T-helper 1 cell treated with Interleukin-12 subunit alpha and Interleukin-12 subunit beta and Interleukin-4 antibody, amounts not matched to agents 30 μg/mL and 1 μg/mL, for 36 hours (primary cell): ENCODE measurements around the gene LATS2.
"Not testable (repeated sequence)": the region's sequence is repeated elsewhere in the genome, so short reads cannot be mapped to it uniquely, and the experiment has no call there.

ENCODE experiments used
- H3K27ac Mint-ChIP-seq: one replicate; pipeline ENCODE4 v1.8.0; 2021; ENCODE audit warnings: mild to moderate bottlenecking, mixed read lengths
- H3K27me3 Mint-ChIP-seq: one replicate; pipeline ENCODE4 v1.8.0; 2021; ENCODE audit warnings: low read depth, mixed read lengths
- H3K36me3 Mint-ChIP-seq: one replicate; pipeline ENCODE4 v1.8.0; 2021; ENCODE audit warnings: low read depth, mixed read lengths
- H3K4me1 Mint-ChIP-seq: one replicate; pipeline ENCODE4 v1.8.0; 2021; ENCODE audit warnings: low read depth, mixed read lengths
- H3K4me3 Mint-ChIP-seq: one replicate; pipeline ENCODE4 v1.8.0; 2021; ENCODE audit warnings: mild to moderate bottlenecking, moderate library complexity, mixed read lengths
- H3K9me3 Mint-ChIP-seq: one replicate; pipeline ENCODE4 v1.8.0; 2021; ENCODE audit warnings: mixed read lengths

LATS2 gene

GRCh38 chr13:20940511-20940910, 120.9 kb downstream of the LATS2 start:
- H3K4me3 Mint-ChIP-seq, H3K9me3 Mint-ChIP-seq, H3K27ac Mint-ChIP-seq, H3K36me3 Mint-ChIP-seq, H3K4me1 Mint-ChIP-seq: not testable (repeated sequence)
- peaks cover 16% of the 10 kb centered on the region for H3K27me3 Mint-ChIP-seq

DNA sequence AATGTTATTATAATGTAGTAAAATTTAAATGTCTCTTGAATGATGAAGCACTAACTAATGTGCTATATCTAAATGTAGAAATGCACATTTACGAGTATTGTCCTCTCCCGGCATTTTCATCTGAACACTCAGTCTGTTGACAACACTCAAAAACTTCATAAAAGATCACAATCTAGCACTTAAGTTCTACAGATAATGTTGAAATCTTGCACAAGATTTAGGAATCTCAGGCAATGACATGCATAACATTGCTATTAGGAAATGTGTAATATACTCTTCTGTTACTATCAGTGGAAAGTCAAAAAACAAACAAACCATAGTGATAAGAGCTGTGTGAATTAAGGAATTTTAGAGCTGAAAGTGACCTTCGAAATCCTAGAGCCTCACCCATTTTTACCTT, 121.3 kb downstream of the LATS2 start:
- Mint-ChIP-seq H3K27ac (no peak overlapping the region), H3K4me1 (no peaks in the 10 kb centered on the region), H3K9me3 (no peaks in the 10 kb centered on the region), H3K27me3 (peaks cover 12% of the 10 kb centered on the region), H3K4me3 (no peak overlapping the region), H3K36me3 (no peaks in the 10 kb centered on the region)

DNA sequence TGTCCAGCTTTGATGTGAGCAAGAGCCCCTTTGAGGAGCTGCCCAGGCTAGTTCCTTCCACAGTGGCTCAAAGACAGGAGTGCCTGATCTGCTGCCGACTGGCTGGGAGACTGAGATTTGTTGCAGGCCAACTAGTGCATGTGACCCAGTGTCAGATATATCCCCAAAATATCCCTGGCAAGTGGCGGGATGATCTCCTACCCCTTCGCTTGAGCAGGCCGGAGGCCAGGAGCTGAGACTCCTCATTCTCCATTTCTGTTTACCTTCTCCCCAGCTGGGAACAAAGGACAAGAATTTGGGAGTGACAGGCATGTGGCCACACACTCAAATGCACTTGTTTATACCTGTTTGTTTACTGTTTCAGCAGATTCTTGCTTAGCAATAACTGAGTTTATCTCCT, 121.7 kb downstream of the LATS2 start:
- Mint-ChIP-seq H3K27ac (no peak overlapping the region), H3K4me1 (no peaks in the 10 kb centered on the region), H3K36me3 (no peaks in the 10 kb centered on the region), H3K4me3 (no peak overlapping the region), H3K9me3 (no peaks in the 10 kb centered on the region), H3K27me3 (peaks cover 7% of the 10 kb centered on the region)

DNA sequence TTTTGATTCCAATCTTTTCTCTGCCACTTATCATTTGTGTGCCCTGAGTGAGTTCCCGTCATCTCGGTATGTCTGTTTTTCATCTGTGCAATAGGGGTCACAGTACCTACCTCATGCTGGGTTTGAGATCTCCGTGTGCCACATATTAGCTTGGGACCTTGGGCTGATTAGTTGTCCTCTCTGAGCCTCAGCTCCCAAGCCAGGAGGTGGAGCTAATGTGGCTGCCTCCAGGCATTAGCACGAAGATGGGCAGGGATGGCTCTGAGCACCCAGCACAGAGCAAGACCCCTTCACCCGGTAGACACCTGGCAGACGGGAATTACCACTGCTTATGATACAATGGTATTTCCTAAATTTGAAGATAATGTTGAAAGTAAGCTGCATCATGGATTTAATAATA, 123.1 kb downstream of the LATS2 start:
- Mint-ChIP-seq H3K9me3 (no peaks in the 10 kb centered on the region), H3K27me3 (no peaks in the 10 kb centered on the region), H3K27ac (no peak overlapping the region), H3K4me1 (no peaks in the 10 kb centered on the region), H3K36me3 (no peaks in the 10 kb centered on the region), H3K4me3 (no peak overlapping the region)

GRCh38 chr13:20927596-20928257, 133.7 kb downstream of the LATS2 start:
- no peak overlapping the region for H3K4me3 Mint-ChIP-seq
- no peaks in the 10 kb centered on the region for H3K27me3 Mint-ChIP-seq
- no peaks in the 10 kb centered on the region for H3K4me1 Mint-ChIP-seq
- H3K36me3 Mint-ChIP-seq = no peaks in the 10 kb centered on the region
- no peaks in the 10 kb centered on the region for H3K9me3 Mint-ChIP-seq
- no peak overlapping the region for H3K27ac Mint-ChIP-seq

- H3K27me3 Mint-ChIP-seq, H3K36me3 Mint-ChIP-seq, H3K27ac Mint-ChIP-seq, H3K4me3 Mint-ChIP-seq, H3K9me3 Mint-ChIP-seq, H3K4me1 Mint-ChIP-seq: not testable (repeated sequence)
Observed at GRCh38 chr13:20925395-20925790, 136.0 kb downstream of the LATS2 start.

DNA sequence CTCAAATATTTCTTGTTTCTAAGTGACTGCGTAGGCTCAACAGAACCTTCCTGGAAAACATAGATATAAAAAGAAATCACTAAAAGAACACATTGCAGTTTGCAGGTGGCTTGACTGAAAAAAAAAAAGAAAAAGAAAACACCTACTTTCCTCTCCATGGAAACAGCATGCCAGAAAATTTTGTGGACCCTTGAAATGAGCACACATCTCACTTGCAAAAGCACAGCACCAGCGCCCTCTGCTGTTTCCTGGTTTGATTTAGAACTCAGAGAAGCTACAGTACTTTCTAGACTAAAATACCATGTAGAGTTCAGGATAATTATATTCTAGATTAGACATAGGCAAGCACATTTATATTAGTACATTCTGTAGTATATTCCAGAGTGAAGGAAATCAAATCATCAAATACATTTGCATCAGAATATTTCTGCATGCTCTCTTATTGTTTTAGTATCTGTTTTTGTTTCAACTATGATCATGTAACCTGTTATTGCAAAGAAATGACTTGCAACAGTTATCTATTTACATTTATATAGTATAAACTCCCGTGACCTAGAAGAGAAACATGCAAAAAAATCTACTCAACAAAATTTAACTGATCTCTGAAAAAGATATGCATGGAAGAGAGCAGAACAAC, 136.5 kb downstream of the LATS2 start:
- Mint-ChIP-seq H3K9me3 (no peaks in the 10 kb centered on the region), H3K4me1 (no peaks in the 10 kb centered on the region), H3K4me3 (no peak overlapping the region), H3K27me3 (no peaks in the 10 kb centered on the region), H3K27ac (no peak overlapping the region), H3K36me3 (no peaks in the 10 kb centered on the region)

- H3K4me3 Mint-ChIP-seq = no peak overlapping the region
- no peaks in the 10 kb centered on the region for H3K36me3 Mint-ChIP-seq
- no peaks in the 10 kb centered on the region for H3K4me1 Mint-ChIP-seq
- H3K27ac Mint-ChIP-seq = no peak overlapping the region
- no peaks in the 10 kb centered on the region for H3K9me3 Mint-ChIP-seq
- H3K27me3 Mint-ChIP-seq = no peaks in the 10 kb centered on the region
Observed at GRCh38 chr13:20923272-20923671, 138.1 kb downstream of the LATS2 start.
